Caki2 (cell line): Measurements from ENCODE around the gene ADCY1. TPM values are rescaled to one million over a fixed set of nuclear protein-coding genes. Genes with fewer than 3 reads are reported as not detected.

Source experiments
- DNase-seq: peaks from one replicate; pipeline ENCODE4 v3.0.0-alpha.2; 2015; ENCODE audit warnings: low read depth
- in situ Hi-C: cut with HindIII; loops from 2 replicates; pipeline ENCODE4 v1.10.0; 2016; ENCODE audit warnings: low sequenced_read_pairs, low pct_unique_long_range_greater_than_20kb, mixed read lengths
- total RNA-seq: library from RNA; depleted of rRNA; stranded (reverse); fragments of >200 nt; shearing (Covaris generic); gene quantifications from 2 replicates; pipeline ENCODE4 v1.2.3, GENCODE V29; 2014; ENCODE audit warnings: low replicate concordance

ADCY1 gene
- total RNA-seq, 1 experiment from 2014 or later = not detected

- in situ Hi-C loops = no loop called here
- DNase-seq = no peak
Observed at GRCh38 chr7:45589915-45590678, 15.9 kb downstream of the ADCY1 start.

DNA sequence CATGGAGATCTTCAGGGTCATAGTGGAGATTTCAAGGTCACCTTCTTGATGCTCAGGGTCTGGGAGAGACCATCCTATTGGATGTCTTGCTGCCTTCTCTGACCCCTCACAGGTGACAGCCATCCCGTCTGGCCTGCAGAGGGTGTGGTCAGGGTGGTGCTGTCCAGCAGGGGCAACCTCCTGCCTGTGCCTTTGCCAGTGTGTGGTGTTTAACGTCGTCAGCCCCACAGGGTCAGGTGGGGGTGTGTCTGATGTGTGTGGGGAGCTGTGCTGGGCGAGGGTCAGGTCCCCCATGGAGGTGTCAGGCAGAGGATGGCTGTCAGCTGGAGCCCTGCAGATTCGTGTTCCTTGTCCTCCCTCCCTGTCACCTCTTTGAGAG, 16.5 kb downstream of the ADCY1 start:
- in situ Hi-C loops = no loop called here
- no peak for DNase-seq

GRCh38 chr7:45591101-45591906, 17.1 kb downstream of the ADCY1 start:
- in situ Hi-C loops = no loop called here
- DNase-seq = no peak

DNA sequence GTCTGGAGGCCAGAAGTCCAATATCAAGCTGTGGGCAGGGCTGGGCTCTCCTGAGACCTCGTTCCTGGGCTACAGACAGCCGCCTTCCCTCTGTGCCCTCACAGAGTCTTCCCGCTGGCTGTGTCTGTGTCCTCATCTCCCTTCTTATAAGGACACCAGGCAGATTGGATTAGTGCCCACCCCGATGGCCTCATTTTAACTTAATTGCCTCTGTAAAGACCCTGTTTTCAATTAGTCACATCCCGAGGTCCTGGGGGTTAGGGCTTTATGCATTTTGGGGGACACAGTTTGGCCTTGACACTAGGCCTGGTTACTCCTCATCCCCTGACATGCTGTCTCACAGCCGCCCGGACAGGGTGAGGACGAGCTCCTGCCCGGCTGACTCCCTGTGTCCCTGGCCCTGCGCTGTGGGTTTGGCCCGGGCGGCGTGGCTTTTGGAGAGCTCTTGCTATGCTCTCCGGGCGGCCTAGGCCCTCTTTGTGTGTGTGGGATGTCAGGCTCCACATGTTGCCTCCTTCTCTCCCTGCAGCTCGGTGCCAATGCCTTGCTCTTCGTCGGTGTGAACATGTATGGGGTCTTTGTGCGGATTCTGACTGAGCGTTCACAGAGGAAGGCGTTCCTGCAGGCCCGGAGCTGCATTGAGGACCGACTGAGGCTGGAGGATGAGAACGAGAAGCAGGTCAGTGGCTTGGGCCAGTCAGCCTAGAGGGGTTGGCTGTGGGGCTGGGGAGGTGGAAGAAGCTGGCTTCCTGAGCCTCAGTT, 18.2 kb downstream of the ADCY1 start:
- no peak for DNase-seq
- in situ Hi-C loops = no loop called here

- in situ Hi-C loops = no loop called here
- DNase-seq = no peak
Observed at GRCh38 chr7:45593121-45593541, 19.0 kb downstream of the ADCY1 start.

DNA sequence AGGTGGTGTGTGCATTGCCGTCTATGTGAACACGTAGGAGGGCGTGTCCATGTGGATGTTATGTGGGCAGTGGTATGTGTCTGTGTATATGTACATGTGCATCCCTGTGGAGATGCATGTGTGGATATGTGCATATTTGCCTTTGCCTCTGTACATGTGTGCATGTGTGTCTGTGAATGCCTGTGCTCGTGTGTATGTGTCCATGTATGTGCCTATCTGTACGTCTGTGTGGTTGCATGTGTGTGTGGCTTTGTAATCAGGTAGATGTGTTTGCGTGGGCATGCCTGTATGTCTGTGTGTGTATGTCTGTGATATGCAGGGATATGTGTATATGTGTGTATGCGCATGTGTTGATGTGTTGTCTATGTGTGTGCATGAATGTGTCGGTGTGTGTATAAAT, 19.7 kb downstream of the ADCY1 start:
- in situ Hi-C loops = no loop called here
- DNase-seq = no peak

GRCh38 chr7:45594745-45595535, 20.8 kb downstream of the ADCY1 start:
- in situ Hi-C loops = no loop called here

DNA sequence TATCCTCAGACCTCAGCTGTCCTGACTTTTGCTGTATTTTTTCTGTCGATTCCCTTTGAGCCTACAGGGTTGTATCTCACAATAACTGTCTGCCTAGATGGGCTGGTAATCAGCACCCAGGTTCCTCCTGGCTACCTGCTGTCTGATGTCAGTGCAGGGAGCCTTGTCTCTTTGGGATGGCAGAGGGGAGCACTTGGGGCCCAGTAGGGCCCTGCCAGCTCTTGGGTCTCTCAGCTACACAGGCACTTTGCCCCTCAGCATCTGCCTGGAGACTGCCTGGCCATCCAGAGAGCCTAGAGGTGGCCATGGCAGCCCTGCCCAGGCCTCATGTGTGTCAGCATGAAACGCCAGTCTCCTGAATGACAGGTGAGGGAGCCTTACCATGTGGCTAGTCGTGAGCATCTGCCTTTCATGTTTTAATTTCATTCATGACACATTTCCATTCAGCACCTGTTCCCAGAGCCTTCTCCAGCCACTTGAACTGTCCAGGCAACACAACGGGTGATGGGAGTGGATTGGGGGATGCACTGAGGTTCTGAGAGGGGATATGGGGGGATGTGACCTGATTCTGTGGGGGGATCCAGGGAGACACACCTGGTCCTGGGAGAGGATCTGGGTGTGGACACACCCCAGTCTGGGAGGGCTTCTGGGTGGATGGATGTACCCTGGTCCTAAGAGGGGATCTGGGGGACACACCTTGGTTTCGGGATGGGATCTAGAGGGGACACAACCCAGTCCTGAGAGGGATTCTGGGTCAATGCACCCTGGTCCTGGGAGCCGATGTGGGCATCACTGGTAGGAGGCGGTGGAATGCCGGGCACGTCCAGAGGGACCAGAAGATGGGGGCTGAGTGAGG, 21.9 kb downstream of the ADCY1 start:
- in situ Hi-C loops = no loop called here
- no peak for DNase-seq

More at GRCh38 chr7:45594745-45595535, 20.8 kb downstream of the ADCY1 start:
- DNase-seq = no peak

- no peak for DNase-seq
- in situ Hi-C loops = no loop called here
Observed at GRCh38 chr7:45596665-45597095, 22.5 kb downstream of the ADCY1 start.

- no peak for DNase-seq
- in situ Hi-C loops = no loop called here
Observed at GRCh38 chr7:45597286-45597984, 23.3 kb downstream of the ADCY1 start.

DNA sequence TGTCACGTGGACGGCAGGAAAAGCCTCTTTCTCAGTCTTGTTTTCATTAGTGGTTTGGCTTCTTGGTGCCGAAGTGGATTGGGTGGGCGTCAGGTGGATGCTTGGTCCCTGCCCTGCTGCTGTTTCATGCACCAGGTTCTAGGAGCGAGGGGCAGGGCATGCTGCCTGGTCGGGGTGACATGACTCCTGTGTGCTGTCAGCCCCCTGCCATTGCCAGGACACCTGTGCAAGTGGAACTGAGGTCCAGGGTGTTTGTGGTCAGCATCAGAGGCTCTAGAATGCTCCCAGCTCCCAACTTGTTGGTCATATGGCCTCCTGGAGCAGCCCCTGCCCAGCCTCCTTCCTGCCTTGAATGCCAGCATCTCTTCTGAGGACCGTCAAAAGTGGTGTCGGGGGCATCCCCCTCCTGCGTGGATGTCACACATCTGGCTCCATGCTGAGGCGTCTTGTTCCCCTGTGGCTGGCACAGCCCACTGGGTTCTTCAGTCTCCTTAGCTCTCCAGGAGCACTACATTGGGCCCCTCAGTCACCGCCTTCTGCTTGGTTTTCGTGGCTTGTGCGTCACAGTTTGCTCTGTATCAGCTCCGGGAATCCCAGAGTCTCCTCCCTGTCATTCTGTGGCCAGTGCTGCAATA, 24.8 kb downstream of the ADCY1 start:
- in situ Hi-C loops = no loop called here
- DNase-seq = no peak

DNA sequence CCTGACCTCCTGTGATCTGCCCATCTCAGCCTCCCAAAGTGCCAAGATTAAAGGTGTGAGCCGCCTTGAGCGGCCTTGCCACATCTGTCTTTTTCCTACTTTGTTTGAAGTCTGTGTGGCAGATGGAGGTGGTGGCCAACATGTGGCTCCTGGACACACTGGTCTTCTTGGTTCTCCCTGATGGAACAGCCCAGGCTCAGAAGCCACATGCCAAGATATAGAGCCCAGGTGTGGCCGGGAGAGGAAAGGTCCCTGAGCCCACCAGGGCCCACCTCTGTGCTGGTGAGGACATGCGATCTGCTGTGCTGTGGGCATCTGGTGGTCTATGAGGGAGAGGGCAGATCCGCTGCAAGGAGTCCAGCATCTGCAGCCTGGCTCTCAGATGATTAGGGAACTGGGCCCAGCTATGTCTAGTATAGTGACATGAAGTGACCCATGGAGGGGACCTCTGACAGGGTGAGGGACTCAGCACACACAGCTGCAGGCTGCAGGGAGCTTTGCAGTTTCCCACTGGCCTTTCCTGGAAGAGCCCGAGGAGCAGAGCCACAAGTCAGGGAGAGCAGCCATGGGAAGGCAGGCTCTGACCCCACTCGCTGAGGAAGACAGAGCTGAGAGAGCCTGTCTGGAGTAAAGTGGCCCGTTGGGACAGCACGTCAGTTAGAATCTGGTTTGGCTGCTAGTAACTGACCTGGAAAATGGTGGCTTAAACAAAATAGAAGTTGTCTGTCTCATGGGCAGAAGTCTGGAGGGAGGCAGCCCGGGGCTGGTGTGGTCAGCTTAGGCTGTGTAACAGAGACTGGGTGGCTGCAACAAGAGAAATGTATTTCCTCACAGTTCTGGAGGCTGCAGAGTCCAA, 25.9 kb downstream of the ADCY1 start:
- in situ Hi-C loops = no loop called here
- no peak for DNase-seq

DNA sequence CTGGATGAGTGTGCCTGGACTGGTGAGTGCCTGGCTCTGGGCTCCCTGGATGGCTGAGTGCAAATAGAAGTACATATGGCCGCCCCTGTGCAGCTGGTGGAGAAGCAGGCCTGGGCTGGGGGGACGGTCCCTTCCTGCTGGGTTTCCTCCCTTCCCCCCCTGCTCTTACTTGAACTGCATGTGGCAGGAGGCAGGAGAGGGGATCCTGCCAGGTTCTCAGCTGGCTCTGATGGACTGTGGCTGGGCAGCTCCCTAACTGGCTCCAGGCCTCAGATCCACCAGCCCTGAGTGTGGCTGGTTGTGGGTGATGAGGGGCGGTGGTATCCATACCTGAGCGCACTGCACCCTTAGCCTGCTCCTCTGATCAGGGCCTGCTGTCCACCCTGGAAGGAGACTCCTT, 26.9 kb downstream of the ADCY1 start:
- in situ Hi-C loops = no loop called here
- no peak for DNase-seq

- no peak for DNase-seq
- in situ Hi-C loops = no loop called here
Observed at GRCh38 chr7:45601816-45602540, 27.8 kb downstream of the ADCY1 start.

GRCh38 chr7:45606050-45606449, 31.9 kb downstream of the ADCY1 start:
- DNase-seq = no peak
- in situ Hi-C loops = no loop called here
